ENCODE data around the gene OPCML.

Gene OPCML

GRCh38 chr11:133197425-133197824 is 334.9 kb downstream of the OPCML start:
- no peak overlapping the region for H3K27ac Mint-ChIP-seq
- H3K36me3 Mint-ChIP-seq (ENCODE audit: low read depth) = no peaks in the 10 kb centered on the region
- TF ChIP-seq, protein P1, sequence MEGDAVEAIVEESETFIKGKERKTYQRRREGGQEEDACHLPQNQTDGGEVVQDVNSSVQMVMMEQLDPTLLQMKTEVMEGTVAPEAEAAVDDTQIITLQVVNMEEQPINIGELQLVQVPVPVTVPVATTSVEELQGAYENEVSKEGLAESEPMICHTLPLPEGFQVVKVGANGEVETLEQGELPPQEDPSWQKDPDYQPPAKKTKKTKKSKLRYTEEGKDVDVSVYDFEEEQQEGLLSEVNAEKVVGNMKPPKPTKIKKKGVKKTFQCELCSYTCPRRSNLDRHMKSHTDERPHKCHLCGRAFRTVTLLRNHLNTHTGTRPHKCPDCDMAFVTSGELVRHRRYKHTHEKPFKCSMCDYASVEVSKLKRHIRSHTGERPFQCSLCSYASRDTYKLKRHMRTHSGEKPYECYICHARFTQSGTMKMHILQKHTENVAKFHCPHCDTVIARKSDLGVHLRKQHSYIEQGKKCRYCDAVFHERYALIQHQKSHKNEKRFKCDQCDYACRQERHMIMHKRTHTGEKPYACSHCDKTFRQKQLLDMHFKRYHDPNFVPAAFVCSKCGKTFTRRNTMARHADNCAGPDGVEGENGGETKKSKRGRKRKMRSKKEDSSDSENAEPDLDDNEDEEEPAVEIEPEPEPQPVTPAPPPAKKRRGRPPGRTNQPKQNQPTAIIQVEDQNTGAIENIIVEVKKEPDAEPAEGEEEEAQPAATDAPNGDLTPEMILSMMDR (IDR thresholded peaks at IDR 0.05; ENCODE audit: unreplicated experiment in 3 of 3) = no peak

GRCh38 chr11:133191931-133192330 is 340.4 kb downstream of the OPCML start:
- peaks cover 12% of the 10 kb centered on the region for H3K4me1 Mint-ChIP-seq
- TF ChIP-seq, protein P1 (IDR thresholded peaks at IDR 0.05; ENCODE audit: unreplicated experiment in 3 of 3) = no peak
- no peak overlapping the region for H3K4me3 Mint-ChIP-seq
- peaks cover 11% of the 10 kb centered on the region for H3K27me3 Mint-ChIP-seq (ENCODE audit: low read depth)
- no peak overlapping the region for H3K27ac Mint-ChIP-seq
- no peaks in the 10 kb centered on the region for H3K36me3 Mint-ChIP-seq (ENCODE audit: low read depth)
- H3K9me3 Mint-ChIP-seq = no peaks in the 10 kb centered on the region

More at GRCh38 chr11:133197425-133197824, 334.9 kb downstream of the OPCML start:
- no peaks in the 10 kb centered on the region for H3K4me1 Mint-ChIP-seq
- no peaks in the 10 kb centered on the region for H3K9me3 Mint-ChIP-seq
- peaks cover 32% of the 10 kb centered on the region for H3K27me3 Mint-ChIP-seq (ENCODE audit: low read depth)
- no peak overlapping the region for H3K4me3 Mint-ChIP-seq

DNA sequence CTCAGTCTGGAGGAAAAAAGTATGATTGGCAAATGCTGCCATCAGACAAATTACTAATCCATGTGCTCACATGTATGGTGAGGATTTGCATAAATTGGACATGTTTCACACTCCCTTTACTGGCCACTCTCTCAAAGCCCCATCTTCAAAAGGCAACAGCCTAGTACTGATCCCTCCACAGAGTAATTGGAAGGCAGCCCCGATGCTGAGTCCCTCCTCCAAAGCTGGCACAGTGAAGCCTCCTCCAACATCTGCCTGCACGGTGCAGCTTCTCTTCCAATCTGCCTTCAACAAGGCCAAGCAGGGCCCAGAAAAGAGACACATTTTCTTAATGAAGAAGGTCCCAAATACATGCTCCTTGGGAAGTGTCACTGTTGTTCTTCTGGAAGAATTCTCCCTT is 350.6 kb downstream of the OPCML start:
- Mint-ChIP-seq H3K36me3 (ENCODE audit: low read depth) (no peaks in the 10 kb centered on the region), H3K27me3 (ENCODE audit: low read depth) (peaks cover 44% of the 10 kb centered on the region), H3K27ac (no peak overlapping the region), H3K9me3 (no peaks in the 10 kb centered on the region), H3K4me3 (no peak overlapping the region), H3K4me1 (peaks cover 3% of the 10 kb centered on the region)
- TF ChIP-seq, protein P1 (IDR thresholded peaks at IDR 0.05; ENCODE audit: unreplicated experiment in 3 of 3) = no peak

- no peaks in the 10 kb centered on the region for H3K9me3 Mint-ChIP-seq
- H3K27me3 Mint-ChIP-seq (ENCODE audit: low read depth) = peaks cover 48% of the 10 kb centered on the region
- H3K36me3 Mint-ChIP-seq (ENCODE audit: low read depth) = no peaks in the 10 kb centered on the region
- TF ChIP-seq, protein P1 (IDR thresholded peaks at IDR 0.05; ENCODE audit: unreplicated experiment in 3 of 3) = no peak
- H3K27ac Mint-ChIP-seq = no peak overlapping the region
- H3K4me1 Mint-ChIP-seq = peaks cover 4% of the 10 kb centered on the region
- no peak overlapping the region for H3K4me3 Mint-ChIP-seq
Measured at GRCh38 chr11:133181066-133181465, 351.2 kb downstream of the OPCML start.

DNA sequence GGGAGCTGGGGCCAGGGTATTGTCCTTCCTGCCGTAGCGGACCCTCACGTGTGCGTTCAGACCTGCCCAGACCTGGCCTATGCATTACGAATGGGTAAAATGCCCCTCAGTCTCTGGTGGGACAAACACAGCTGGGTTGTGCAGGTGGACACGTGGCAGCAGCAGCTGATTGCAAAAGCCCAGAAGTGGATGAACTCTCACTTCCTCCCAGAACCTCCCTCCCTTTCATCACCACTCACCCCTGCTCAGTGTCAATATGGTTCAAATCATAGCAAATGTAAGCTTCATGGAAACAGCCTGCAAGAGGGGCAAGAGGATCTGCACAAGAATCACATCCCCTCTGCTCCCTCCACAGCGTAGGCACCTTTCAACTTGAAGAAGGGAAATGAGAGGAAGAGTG is 352.1 kb downstream of the OPCML start:
- Mint-ChIP-seq H3K9me3 (no peaks in the 10 kb centered on the region), H3K27ac (no peak overlapping the region), H3K4me1 (peaks cover 6% of the 10 kb centered on the region), H3K27me3 (ENCODE audit: low read depth) (peaks cover 48% of the 10 kb centered on the region), H3K36me3 (ENCODE audit: low read depth) (no peaks in the 10 kb centered on the region), H3K4me3 (no peak overlapping the region)
- TF ChIP-seq, protein P1 (IDR thresholded peaks at IDR 0.05; ENCODE audit: unreplicated experiment in 3 of 3) = no peak

GRCh38 chr11:133176748-133177147 is 355.6 kb downstream of the OPCML start:
- H3K9me3 Mint-ChIP-seq = no peaks in the 10 kb centered on the region
- no peak overlapping the region for H3K4me3 Mint-ChIP-seq
- H3K27me3 Mint-ChIP-seq (ENCODE audit: low read depth) = peaks cover 34% of the 10 kb centered on the region
- TF ChIP-seq, protein P1 (IDR thresholded peaks at IDR 0.05; ENCODE audit: unreplicated experiment in 3 of 3) = no peak
- H3K27ac Mint-ChIP-seq = no peak overlapping the region
- H3K36me3 Mint-ChIP-seq (ENCODE audit: low read depth) = no peaks in the 10 kb centered on the region
- H3K4me1 Mint-ChIP-seq = peaks cover 15% of the 10 kb centered on the region
